Left lung (tissue), 10 donors: ENCODE data around the gene CAMTA1. TPM values are rescaled to one million over a fixed set of nuclear protein-coding genes. Genes with fewer than 3 reads are reported as not detected.
A peak's percentile ranks its signal among the peaks of the same experiment; 100 is the strongest.

Experiments used
- ATAC-seq: fragments of 200-7000 bp; cut with Tn5 transposase; one replicate; pipeline ENCODE4 v1.9.1; 2020; ENCODE audit warnings: moderate library complexity
- DNase-seq, 4 donors: peaks; one replicate each; pipeline ENCODE4 v3.0.0-alpha.2; 2013 to 2020
- H3K27ac ChIP-seq, 2 donors: fragments of 200-600 bp; sonication (generic) in 1 of 2; one replicate each; pipeline versions ENCODE4 v1.5.0 to v1.8.0; 2020 to 2021
- H3K27me3 ChIP-seq, 2 donors: fragments of 200-600 bp; sonication (generic) in 1 of 2; one replicate each; pipeline versions ENCODE4 v1.5.0 to v1.8.0; 2020 to 2021
- H3K36me3 ChIP-seq, 2 donors: fragments of 200-600 bp; sonication (generic) in 1 of 2; one replicate each; pipeline versions ENCODE4 v1.5.0 to v1.8.0; 2020 to 2021
- H3K4me1 ChIP-seq, 2 donors: fragments of 200-600 bp; one replicate each; pipeline ENCODE4 v1.8.0; 2021
- H3K4me3 ChIP-seq, 2 donors: fragments of 200-600 bp; sonication (generic) in 1 of 2; one replicate each; pipeline versions ENCODE4 v1.5.0 to v1.8.0; 2020 to 2021; ENCODE audit warnings: mild to moderate bottlenecking in 1 of 2
- H3K9me3 ChIP-seq, 2 donors: fragments of 200-600 bp; sonication (generic) in 1 of 2; one replicate each; pipeline versions ENCODE4 v1.5.0 to v1.8.0; 2020 to 2021
- CTCF ChIP-seq, 2 donors: fragments of 200-600 bp; sonication (generic) in 1 of 2; IDR thresholded peaks; one replicate each; pipeline versions ENCODE4 v1.5.0 to v1.8.0; 2021; ENCODE audit warnings: antibody characterized with exemption in 2 of 2
- intact Hi-C, 2 donors: fragments of 100-400 bp; cut with DNase I; formaldehyde crosslinking; loops; one replicate each; pipeline versions ENCODE4 v1.11.2 to v1.14.2; 2022
- polyA plus RNA-seq, 6 donors: library from polyadenylated mRNA; unstranded; fragments of 120-200 nt; gene quantifications; one replicate each; pipeline ENCODE4 v1.2.1, GENCODE V29; 2013; ENCODE audit not compliant: insufficient read length in 6 of 6
- total RNA-seq, 2 donors: library from RNA; stranded (reverse); fragmentation: NEBNext Ultra II Directional; extraction: Animal tissue kit (Norgen Biotek cat#: 25700); gene quantifications; one replicate each; pipeline ENCODE4 v1.2.1, GENCODE V29; 2021
- donor health status: DM: no; HTN: yes; CAD: no.
- donor health status: DM: no; HTN: no; CAD: no.

Gene CAMTA1
- total and polyA plus RNA-seq, 8 donors: 42.7 to 69.1 (median 49.4) TPM

- DNase-seq: peak in 2 of 4 donors; percentile 19 to 62
- Histone ChIP-seq H3K27me3 (no peaks in the 10 kb centered on the region), H3K4me3 (no peak overlapping the region), H3K27ac (no peak overlapping the region), H3K4me1 (no peaks in the 10 kb centered on the region), H3K36me3 (no peaks in the 10 kb centered on the region), H3K9me3 (no peaks in the 10 kb centered on the region)
- no peak for ATAC-seq
- TF ChIP-seq CTCF (IDR thresholded peaks at IDR 0.05): no peak
- intact Hi-C loops: no loop called here
These were observed 740.2 kb downstream of the CAMTA1 start for GRCh38 chr1:7525338-7526063.

GRCh38 chr1:7526196-7526866, 741.1 kb downstream of the CAMTA1 start:
- peak in 2 of 4 donors; percentile 20 to 54 for DNase-seq
- H3K36me3 ChIP-seq: no peaks in the 10 kb centered on the region
- no peaks in the 10 kb centered on the region for H3K27me3 ChIP-seq
- no peaks in the 10 kb centered on the region for H3K4me1 ChIP-seq
- no peak overlapping the region for H3K27ac ChIP-seq
- intact Hi-C loops: no loop called here
- TF ChIP-seq CTCF (IDR thresholded peaks at IDR 0.05): no peak
- H3K4me3 ChIP-seq: no peak overlapping the region
- H3K9me3 ChIP-seq: no peaks in the 10 kb centered on the region
- ATAC-seq: peak; percentile 45

DNA sequence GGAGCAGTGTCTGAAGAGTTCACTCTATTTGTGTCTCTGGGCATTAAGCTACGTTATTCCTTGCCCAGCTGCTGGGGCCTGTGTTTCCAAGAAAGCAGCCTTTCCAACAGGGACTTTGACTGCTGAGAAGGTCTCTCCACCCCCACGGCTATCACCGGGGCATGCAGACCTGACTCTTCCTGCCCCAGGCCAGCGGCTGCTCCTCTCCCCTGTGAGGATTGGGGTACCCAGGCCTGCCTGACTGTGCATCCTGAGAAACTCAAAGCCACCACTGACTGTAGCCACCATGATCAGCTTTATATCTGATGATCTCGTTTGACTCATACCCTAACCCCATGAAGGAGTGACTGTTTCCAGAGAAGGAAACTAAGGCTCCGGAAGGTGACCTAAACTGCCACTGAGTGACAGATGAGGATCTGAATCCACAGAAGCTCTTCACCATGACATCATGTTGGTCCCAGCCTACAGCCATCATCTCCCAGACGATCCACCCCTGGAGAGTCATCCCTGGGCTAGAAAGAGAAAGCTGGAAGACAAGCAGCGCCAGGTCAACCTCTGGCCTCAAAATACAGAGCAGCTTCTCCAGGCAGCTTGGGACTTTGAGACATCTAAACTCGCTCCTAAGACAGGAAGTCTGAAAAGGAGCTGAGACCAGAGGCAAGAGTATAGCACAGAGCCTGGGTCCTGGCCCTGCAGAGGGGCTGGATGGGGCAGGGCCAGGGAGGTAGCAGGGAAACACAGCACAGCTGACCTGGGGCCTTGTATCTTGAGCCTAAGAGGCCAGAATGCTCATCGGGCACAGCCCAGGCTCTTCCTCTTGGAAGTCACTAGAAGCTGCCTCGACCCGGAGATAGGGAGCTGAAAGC, 741.8 kb downstream of the CAMTA1 start:
- Histone ChIP-seq H3K4me3 (no peak overlapping the region), H3K9me3 (no peaks in the 10 kb centered on the region), H3K36me3 (no peaks in the 10 kb centered on the region), H3K4me1 (no peaks in the 10 kb centered on the region), H3K27ac (no peak overlapping the region), H3K27me3 (no peaks in the 10 kb centered on the region)
- TF ChIP-seq CTCF (IDR thresholded peaks at IDR 0.05): no peak
- ATAC-seq: no peak
- peak in 1 of 4 donors; percentile 18 for DNase-seq
- intact Hi-C loops: no loop called here

DNA sequence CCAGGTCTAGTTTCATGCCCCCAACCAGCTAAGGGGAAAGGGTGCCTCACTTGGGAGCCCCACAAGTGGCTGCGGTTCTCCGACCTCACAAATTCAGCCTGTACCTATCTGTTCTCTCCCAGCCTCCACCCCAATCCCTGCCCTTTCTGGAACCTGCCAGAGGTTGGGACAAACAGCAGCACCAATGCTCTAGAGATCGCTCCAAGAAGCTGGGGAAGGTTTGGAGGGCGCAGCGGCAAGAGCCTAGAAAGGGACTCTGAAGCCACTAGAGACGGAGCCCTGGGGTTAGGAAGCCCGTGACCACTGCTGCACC, 742.4 kb downstream of the CAMTA1 start:
- no peak overlapping the region for H3K27ac ChIP-seq
- H3K9me3 ChIP-seq: no peaks in the 10 kb centered on the region
- intact Hi-C loops: no loop called here
- no peak for TF ChIP-seq CTCF (IDR thresholded peaks at IDR 0.05)
- H3K27me3 ChIP-seq: no peaks in the 10 kb centered on the region
- DNase-seq: peak in 1 of 4 donors; percentile 43
- no peak overlapping the region for H3K4me3 ChIP-seq
- no peaks in the 10 kb centered on the region for H3K4me1 ChIP-seq
- ATAC-seq: no peak
- no peaks in the 10 kb centered on the region for H3K36me3 ChIP-seq
